ENCODE data around the gene VRK3.

GRCh38 chr19:49931293-49932040 lies 93.7 kb downstream of the VRK3 start:
- no peak for TF ChIP-seq CTCF (conservative IDR thresholded peaks at IDR 0.05 in 1 of 2, IDR thresholded peaks at IDR 0.05 in 1 of 2; ENCODE audit: extremely low read depth in 1 of 2, insufficient read depth in 1 of 2, low read depth in 1 of 2, low read length in 2 of 2)
- TF ChIP-seq EZH2 (IDR thresholded peaks at IDR 0.05; ENCODE audit: borderline replicate concordance, low read length) = no peak

Data from mammary epithelial cell (primary cell).